Lower leg skin (tissue), 3 donors: ENCODE measurements around the gene WNT2B.

Experiments used
- CTCF ChIP-seq, 3 donors: fragments of 450-650 bp; IDR thresholded peaks; one replicate each; pipeline ENCODE4 v1.5.1; 2016; ENCODE audit warnings: antibody characterized with exemption in 3 of 3, mild to moderate bottlenecking in 3 of 3, moderate library complexity in 2 of 3
- POLR2A ChIP-seq, 2 donors: fragments of 450-650 bp; IDR thresholded peaks; one replicate each; pipeline ENCODE4 v1.6.1; 2016 to 2017; ENCODE audit warnings: antibody characterized with exemption in 2 of 2, mild to moderate bottlenecking in 1 of 2, moderate library complexity in 1 of 2

GRCh38 chr1:112544011-112544688, 35.4 kb downstream of the WNT2B start:
- no peak for TF ChIP-seq CTCF (IDR thresholded peaks at IDR 0.05)
- no peak for TF ChIP-seq POLR2A (IDR thresholded peaks at IDR 0.05)
